T1000 (cell line): Measurements from ENCODE around the gene F2.
"Not testable (repeated sequence)": the region's sequence is repeated elsewhere in the genome, so short reads cannot be mapped to it uniquely, and the experiment has no call there.

Source experiments
- DNase-seq: peaks from one replicate; lab custom pipeline; 2025; ENCODE audit warnings: mixed read lengths; lab: John Stamatoyannopoulos, UW

F2 gene

GRCh38 chr11:46686886-46687795 lies 31.9 kb upstream of the F2 start:
- DNase-seq, result no peak

GRCh38 chr11:46690702-46691101 lies 28.3 kb upstream of the F2 start:
- DNase-seq, result no peak

- DNase-seq, result no peak
These were observed 26.6 kb upstream of the F2 start for GRCh38 chr11:46692450-46692849.

DNA sequence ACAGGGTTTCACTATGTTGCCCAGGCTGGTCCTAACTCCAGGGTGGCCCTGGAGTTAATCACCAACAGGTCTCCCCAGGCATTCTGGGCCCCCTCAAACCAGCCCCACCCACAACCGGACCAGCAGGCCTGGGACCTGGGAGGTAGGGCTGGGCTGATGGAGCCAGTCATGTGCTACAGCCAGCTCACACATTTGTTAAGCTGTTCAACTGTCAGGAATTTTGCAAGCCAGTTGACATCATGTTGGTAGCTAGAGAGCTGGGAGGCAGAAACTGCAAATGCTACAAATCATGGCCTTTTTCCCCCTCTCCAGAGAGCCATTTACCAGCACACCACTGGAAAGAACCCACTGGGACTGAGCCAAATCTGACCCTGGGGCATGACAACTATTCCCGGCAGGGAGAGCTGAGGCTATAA lies 25.4 kb upstream of the F2 start:
- no peak for DNase-seq

- no peak for DNase-seq
These were observed 24.9 kb upstream of the F2 start for GRCh38 chr11:46694072-46694471.

DNA sequence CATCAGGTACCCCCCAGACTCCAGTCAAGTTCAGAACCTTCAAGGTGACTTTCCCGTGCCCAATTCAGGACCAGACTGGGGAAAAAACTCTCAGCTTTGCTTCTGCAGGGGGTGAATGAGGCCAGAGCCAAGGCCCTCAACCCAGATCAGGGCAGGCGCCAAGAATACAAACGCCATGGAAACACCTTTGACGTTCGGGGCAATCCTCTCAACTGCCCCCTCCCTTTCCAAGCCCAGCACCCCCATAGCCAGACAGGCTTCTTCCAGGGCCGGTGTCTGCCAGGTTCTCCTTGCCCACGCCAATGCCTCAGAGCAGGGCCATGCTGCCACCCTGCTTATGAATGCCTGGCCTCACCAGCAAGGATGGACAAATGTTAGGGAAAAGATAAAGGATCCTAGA lies 24.4 kb upstream of the F2 start:
- no peak for DNase-seq

DNA sequence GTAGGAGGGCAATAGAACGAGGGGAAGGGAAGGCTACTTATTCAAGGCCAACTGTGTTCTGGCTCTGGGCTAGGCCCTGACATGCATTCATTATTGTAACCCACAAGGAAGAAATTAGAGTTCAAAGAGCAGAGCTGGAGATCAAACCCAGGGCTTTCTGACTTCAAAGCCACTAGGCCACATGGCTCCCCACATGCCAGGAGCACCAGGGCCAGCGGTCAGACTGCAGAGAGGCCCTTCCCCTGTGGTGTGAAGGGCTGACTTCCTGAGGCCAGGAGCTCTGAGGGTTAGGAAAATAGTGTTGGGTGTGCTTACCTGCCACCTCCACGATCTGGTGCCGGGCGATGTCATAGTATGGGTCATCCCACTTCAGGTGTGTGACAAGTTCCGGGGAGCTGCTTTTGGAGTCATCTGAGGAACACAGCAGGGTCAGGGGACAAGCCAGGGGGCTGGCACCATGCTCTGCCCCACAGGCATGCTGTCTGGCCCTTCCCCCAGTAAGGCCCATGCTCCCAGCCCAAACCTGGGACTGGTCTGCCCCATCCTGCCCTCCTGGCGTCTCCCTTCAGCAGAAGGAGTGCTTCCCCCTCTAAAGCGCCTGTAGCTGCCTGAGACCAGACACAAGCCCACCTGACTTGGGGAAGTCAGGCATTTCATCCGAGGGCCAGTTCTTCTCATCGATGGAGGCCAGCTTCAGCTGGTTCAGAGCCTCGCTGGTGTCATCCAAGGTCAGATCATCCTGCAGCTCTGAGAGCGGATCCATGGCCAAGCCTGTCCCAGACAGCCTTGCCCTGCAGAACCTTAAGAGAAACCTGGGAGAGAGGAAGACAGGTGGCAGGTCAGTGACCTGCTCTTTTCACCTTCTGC lies 23.4 kb upstream of the F2 start:
- no peak for DNase-seq

DNA sequence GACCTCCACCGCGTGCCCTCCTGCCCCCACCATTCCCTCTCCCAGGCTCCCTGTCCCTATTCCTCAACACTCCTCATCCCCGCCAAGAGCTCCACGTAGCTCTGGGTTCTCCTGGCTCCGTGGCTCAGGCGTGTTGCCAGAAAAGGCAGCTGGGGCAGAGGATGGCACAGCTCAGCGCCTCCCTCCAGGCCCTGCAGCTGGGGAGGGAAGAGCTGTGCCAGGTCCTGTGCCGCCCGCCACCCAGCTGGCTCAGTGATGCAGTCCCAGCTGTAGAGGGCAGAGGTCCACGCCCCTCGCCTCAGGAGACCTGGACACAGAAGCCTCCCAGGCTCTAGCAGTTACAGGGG lies 22.8 kb upstream of the F2 start:
- DNase-seq, result no peak

GRCh38 chr11:46697303-46697702 lies 21.7 kb upstream of the F2 start:
- no peak for DNase-seq

- DNase-seq, result no peak
These were observed 21.3 kb upstream of the F2 start for GRCh38 chr11:46697723-46698122.

- DNase-seq, result no peak
These were observed 20.4 kb upstream of the F2 start for GRCh38 chr11:46698597-46698996.

DNA sequence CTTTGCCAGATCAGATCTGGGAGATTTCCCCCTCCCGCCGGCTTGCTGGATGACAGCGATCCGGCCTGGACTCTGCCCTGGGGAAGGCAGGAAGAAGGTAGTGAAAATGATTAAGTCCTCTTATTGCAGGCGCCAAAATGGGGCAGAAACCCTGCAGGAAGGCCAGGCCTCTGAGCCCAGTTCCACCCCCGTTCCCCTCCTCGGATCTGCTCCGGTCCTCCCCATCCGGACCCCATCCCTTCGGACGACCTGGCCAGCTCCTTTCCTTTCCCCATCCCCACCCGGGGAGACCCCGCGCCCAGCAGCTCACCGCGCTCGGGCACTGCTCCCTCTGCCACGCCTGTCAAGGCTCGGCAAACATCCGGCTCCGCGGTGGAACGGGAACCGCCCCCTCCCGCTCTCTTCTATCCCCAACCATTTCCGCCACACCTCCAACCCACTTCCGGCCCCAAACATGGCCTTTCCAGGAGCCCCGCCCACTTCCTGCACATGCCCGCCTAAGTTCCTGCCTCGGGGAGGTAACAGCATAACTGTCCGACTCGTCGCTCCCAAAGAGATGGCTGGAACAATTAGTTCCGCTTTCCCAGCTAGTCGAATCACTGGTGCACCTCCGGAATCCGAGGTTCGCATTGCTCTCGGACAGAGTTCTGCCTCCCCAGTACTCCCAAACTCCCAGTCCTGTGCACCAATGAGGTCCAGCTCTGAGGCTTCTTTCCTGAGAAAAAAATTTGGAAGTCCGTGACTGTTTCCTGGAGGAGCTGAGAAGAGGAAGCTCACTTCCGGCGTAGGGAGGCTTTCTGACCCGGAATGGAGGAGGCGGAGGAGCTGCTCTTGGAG lies 18.6 kb upstream of the F2 start, which contains the start of the genes ARHGAP1 and ZNF408:
Gene ARHGAP1, minus strand, starts transcription at position 379 of the 837 bp plus-strand sequence. CDS start 4,512 bp downstream, outside the sequence.
Gene ZNF408, plus strand, starts transcription at position 791 of the 837 bp plus-strand sequence. Its CDS starts 17 bp downstream, at position 808.
- peak; percentile 92 for DNase-seq

GRCh38 chr11:46701078-46701654 lies 17.8 kb upstream of the F2 start:
- DNase-seq, result no peak

GRCh38 chr11:46705070-46705688 lies 13.8 kb upstream of the F2 start:
- no peak for DNase-seq

GRCh38 chr11:46706886-46707285 lies 12.1 kb upstream of the F2 start:
- no peak for DNase-seq

- DNase-seq, result not testable (repeated sequence)
These were observed 9.7 kb upstream of the F2 start for GRCh38 chr11:46709351-46709750.

GRCh38 chr11:46710821-46711269 lies 8.2 kb upstream of the F2 start:
- DNase-seq, result peak; percentile 12

DNA sequence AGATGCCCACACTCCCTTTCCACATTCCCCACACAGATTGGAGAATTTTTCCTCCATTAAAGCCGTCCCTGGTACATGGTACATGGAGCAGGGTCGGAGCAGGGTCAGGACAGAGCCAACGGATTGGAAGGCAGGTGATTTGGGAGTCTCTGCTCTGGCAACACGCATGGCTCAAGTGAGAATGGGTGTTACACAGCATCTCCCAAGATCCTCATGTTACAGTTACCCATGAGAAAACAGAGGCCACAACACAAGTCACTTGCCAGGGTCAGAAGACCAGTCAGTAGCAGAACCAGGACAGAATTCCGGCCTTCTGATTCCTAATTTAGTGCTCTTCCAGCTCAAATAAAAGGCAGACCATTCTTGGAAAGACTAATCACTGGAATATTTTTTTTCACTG lies 7.7 kb upstream of the F2 start:
- DNase-seq, result no peak

- DNase-seq, result no peak
These were observed 6.0 kb upstream of the F2 start for GRCh38 chr11:46712874-46713576.

GRCh38 chr11:46717825-46718154 lies 1.2 kb upstream of the F2 start:
- DNase-seq, result not testable (repeated sequence)
